ENCODE measurements around the gene ARPC4.
"Not testable (repeated sequence)": the region's sequence is repeated elsewhere in the genome, so short reads cannot be mapped to it uniquely, and the experiment has no call there.

The ARPC4 gene

DNA sequence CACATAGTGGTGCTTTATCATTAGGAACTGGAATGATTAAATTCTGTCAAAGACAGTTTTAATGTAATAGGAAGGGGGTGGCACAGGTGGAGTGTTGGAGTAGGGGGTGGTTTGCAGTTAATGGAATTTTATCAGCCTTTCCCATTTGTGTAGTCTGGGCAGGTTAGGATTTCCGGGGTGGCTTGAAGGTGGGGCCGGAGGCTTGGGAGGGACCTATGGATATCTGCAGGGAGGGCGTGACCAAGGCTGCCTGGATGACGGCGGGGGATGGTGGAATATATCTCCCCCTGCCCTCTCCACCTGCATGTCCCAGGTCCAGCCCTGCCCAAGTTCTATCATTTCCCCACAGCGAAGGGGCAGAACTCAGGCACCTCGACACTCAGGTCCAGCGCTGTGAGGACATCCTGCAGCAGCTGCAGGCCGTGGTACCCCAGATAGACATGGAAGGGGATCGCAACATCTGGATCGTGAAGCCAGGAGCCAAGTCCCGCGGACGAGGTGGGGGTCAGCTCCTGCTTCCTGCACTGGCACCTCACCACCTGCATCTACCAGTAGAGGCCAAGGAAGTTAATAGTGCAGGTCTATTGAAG, 32.7 kb downstream of the ARPC4 start:
- DNase-seq: no peak

DNA sequence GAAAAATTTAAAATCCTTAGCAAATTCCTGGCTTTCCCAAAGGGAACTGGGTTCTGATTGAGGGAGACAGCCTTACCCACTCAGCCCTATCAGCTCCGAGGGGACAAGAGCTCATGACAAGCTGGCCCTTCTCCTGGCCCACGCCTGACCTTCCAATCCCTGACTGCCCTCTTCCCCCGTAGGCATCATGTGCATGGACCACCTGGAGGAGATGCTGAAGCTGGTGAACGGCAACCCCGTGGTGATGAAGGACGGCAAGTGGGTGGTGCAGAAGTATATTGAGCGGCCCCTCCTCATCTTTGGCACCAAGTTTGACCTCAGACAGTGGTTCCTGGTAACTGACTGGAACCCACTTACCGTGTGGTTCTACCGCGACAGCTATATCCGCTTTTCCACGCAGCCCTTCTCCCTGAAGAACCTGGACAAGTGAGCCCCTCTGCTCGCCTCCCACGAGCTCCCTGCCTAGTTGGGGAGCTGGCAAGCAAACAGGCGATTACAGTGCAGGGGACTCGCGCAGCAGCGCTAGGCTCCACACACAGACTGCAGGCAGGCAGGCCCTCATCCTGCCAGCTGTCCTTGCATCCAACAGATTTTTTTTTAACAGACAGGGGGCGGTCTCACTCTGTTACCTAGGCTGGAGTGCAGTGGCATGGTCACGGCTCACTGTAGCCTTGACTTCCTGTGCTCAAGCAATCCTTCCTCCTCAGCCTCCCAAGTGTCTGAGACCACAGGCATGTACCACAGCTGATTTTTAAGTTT, 34.1 kb downstream of the ARPC4 start:
- peak; percentile 17 to 31 (median 28) for DNase-seq

DNA sequence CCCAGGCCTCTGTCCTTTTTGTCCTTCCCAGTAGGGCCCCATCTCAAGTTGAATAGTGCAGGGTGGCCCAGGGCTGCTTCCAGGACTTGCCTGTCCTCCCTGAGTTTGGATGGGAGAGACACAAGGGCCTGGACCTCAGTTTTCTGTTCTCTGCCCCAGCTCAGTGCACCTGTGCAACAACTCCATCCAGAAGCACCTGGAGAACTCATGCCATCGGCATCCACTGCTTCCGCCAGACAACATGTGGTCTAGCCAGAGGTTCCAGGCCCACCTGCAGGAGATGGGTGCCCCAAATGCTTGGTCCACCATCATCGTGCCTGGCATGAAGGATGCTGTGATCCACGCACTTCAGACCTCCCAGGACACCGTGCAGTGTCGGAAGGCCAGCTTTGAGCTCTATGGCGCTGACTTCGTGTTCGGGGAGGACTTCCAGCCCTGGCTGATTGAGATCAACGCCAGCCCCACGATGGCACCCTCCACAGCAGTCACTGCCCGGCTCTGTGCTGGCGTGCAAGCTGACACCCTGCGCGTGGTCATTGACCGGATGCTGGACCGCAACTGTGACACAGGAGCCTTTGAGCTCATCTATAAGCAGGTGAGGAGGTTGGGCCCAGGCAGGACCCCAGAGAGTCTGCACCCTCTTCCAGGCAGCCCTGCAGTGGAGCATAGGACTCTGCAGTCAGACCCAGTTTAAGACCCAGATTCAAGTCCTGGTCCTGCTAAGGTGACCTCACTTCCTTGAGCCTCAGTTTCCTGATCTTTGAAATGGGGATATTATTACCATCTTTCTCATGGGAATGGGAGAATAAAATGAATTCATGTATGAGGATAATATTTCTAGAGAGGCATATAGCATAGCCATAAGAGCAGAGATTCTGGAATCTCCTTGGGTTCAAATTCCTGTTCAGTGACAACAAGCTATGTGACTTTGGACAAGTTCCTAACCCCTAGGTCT, 36.2 kb downstream of the ARPC4 start:
- no peak for DNase-seq

DNA sequence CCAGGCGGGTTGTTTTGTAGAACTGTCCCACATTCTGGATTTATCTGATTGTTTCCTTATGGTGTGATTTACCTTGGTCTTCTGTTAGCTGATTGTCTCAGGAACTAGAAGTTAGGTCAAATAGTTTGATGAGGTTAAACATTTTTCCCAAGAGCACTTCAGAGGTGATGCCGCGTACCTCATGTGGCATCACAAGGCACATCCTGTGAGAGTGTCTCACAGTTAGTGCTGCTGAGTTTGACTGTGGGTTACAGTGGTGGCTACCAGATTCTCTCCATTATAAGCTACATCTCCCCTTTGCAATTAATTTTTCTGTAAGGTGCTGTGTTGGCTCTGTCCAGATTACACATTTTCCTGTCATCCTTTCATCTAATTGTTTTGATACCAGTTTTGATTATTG, 38.4 kb downstream of the ARPC4 start:
- DNase-seq: no peak

DNA sequence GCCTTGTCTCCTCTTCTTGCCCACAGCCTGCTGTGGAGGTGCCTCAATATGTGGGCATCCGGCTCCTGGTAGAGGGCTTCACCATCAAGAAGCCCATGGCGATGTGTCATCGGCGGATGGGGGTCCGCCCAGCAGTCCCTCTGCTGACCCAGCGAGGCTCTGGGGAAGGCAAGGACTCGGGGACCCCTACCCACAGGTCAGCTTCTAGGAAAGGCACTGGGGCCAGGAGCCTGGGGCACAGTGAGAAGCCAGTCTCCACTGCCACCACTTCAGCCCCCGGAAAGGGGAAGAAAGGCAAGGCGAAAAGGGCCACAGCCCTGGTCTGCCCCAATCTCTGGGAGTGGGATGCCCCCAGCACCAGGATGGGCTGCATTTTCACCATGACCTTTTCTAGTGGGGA, 40.2 kb downstream of the ARPC4 start:
- no peak for DNase-seq

DNA sequence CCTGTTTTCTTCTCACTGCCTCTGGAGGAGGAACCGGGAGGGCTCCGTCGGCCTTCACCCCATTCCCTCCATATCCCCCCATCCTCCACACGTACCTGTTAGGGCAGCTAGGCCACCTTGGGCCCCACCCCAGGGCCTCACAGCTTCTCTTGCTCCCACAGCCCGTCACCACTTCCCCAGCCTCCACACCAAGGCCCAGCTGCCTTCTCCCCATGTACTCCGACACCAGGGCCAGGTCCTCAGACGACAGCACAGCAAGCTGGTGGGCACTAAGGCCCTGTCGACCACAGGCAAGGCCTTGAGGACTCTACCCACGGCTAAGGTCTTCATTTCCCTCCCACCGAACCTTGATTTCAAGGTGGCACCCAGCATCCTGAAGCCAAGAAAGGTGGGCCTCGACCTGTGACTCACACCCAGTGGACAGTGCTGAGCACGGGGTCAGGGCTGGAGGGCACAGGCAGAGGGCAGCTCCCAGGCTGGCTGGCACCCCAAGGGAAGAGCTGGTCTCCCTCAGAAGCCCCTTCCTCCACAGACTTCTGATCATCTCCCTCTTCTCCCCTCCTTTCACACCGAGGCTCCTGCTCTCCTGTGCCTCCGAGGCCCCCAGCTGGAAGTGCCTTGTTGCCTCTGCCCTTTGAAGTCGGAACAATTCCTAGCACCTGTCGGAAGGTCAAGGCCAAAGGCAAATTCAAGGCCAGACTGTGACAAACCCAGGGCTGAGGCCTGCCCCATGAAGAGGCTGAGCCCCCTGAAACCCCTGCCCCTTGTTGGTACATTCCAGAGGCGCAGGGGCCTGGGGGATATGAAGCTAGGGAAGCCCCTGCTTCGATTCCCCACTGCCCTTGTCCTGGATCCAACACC, 41.9 kb downstream of the ARPC4 start:
- no peak for DNase-seq

DNA sequence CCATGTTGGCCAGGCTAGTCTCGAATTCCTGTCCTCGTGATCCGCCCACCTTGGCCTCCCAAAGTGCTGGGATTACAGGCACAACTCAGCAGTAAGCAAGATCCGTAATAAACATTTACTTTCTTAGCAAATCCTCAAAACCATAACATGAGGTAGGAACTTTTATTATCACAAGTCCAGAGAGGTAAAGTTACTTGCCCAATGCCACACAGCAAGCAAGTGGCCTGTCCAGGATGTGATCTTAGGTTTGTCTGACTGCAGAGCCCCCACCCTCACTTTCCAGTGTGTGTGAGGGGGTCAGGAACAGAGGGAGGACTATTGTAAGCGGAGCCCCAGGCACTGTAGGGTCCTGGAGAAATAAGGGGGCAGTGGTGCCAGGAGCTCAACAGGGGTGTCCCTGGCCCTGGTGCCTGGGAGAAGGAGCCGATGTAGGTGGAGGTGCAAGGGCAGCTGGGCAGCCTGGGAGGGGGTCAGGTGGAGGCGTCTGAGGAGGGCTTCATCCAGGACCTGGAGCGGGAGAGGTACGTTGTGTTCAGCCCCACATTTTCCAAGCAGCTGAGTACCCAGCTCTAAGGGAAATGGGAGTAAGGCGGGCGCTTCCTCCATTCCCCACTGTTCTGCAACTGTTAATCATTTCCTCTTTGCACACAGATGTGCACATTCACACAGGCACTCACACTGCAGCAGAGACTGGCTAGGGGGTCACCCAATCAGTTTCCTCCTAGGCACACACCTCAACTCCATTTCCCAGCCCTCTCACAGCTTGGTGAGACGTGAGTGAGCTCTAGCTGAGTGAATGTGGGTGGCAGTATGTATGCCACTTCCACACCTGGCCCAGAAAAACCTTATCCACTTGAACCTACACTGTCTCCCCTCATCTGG, 45.1 kb downstream of the ARPC4 start:
- DNase-seq: peak in 2 of 3 donors; percentile 21 to 23

DNA sequence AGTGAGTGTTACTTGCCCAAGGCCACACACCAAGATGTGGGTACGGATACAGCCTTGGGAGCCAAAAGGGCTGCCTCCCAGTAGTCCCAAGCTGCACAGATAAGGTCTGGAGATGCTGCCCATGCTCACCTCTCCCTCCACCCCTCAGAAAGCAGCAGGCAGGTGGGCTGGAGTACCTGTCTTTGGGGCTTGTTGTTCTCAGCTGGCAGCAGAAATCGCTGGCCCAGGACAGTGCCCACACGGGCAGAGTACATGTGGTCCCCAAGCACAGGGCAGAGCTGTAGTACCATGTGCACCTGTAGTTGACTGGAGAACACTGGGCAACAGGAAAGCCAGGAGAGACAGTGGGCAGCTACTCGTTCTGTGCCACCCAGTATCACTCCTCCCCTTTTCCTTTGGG, 46.0 kb downstream of the ARPC4 start:
- no peak for DNase-seq

DNA sequence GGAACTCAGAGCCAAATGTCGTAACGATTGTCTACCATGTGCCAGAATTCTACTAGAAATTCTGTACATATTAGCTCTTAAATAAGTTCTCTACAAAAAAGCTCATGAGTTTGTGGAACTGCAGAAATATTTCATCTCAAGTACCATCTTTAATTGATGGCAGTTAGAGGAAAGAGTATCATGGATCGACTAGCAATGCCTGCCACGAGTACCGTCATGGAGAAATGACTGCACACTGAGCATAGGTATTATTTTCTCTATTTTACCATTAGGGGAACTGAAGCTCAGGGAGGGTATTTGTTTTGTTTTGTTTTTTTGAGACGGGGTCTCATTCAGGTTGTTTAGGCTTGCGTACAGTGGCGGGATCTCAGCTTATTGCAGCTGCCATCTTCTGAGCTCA, 48.1 kb downstream of the ARPC4 start:
- no peak for DNase-seq

DNA sequence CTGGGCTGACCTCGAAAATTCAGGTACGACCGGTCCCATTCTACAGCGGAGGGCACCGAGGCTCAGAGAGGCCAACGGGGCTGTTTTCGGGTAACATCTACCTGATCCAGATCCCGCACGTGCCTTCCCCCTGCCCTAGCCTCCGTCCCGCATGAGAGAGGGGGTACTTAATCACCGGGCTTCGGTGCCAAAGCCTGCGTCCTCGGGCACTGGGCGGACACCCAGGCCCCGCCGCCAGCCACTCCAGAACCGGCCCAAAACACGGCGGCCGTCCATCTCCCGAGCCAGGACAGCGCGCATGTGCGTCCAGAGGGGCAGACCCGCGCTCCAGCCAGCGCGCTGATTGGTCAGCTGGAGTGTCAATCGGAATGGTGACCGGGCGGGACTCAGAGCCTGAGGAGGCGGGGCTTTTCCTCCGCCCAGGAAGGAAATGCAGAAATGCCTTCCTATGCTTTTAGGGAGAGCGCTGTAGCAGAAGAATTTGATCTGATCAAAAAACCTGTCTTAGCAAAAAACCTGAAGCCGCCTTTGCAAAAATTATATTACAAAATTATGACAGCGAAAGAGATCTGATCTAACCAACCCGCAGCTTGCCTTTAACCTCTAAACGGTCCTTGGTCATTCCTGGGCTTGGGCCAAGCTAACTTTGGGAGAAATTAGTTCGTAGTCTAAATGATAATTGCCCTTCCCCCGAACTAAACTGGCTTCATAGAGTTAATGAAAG, 51.0 kb downstream of the ARPC4 start, which contains the start of gene RPUSD3:
Gene RPUSD3 (minus strand): TSS at position 294 of the 724 bp plus-strand sequence. CDS start 18 bp downstream, at position 276.
- DNase-seq: peak; percentile 98

DNA sequence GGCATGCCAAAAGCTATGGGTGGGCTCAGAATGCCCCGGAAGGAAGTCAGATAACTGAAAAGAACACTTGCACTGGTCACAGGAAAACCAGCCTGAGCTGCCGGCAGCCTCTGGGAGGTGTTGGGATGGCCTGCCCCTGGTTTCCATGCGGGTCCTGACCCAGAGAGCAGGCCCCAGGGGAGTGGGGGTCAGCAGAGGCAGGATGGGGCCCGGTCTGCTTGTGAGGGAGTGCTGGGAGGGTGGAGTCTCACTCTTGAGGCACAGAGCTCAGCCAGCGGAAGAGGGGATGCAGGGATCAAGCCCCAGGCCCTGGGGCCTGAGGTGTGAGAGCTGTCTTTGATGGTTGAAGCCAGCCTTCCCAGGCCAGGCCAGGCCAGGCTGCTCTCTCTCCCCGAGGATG, 53.3 kb downstream of the ARPC4 start:
- DNase-seq: no peak

DNA sequence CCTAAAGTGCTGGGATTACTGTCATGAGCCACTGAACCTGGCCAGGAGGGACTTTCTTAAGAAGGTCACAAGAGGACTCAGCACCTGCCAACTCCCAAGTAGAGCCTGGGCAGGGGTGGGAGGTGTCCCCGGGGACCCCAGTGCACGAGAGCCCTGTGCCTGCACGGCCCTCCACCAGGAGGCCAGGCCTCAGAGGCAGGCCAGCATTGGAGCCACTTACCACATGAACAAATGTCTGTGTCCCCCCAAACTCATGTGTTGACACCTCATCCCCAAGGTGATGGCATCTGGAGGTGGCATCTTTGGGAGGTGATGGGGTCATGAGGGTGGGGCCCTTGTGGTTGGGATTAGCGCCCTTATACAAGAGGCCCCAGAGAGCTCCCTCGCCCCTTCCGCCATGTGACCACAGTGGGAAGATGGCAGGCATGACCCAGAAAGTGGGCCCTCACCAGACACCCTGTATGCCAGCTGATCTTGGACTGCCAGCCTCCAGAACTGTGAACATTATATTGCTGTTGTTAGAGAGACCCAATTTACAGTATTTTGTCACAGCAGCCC, 54.1 kb downstream of the ARPC4 start:
- DNase-seq: no peak

DNA sequence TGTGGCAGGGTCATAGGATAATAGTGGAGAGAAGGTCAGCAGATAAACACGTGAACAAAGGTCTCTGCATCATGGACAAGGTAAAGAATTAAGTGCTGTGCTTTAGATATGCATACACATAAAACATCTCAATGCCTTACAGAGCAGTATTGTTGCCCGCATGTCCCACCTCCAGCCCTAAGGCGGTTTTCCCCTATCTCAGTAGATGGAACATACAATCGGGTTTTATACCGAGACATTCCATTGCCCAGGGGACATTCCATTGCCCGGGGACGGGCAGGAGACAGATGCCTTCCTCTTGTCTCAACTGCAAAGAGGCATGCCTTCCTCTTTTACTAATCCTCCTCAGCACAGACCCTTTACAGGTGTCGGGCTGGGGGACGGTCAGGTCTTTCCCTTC, 55.0 kb downstream of the ARPC4 start:
- DNase-seq: not testable (repeated sequence)

DNA sequence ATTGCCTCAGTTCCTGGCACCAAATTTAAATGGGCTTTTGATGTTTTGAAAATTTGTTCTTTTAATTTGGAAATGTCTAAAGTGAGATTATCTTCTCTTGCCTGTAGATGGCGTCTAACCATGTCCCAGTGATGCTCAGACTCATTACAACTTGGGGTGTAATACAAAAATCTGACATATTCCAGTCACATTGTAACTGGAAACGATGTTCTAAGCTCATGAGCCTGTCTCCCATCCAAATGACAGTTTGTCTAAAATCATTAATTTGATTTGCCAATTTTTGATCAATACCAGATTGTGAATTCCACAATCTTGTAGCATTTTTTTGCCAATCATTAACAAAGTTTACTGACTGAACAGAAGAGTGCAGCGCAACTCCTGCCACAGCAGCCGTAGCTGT, 56.0 kb downstream of the ARPC4 start:
- DNase-seq: peak; percentile 35 to 58 (median 48)

DNA sequence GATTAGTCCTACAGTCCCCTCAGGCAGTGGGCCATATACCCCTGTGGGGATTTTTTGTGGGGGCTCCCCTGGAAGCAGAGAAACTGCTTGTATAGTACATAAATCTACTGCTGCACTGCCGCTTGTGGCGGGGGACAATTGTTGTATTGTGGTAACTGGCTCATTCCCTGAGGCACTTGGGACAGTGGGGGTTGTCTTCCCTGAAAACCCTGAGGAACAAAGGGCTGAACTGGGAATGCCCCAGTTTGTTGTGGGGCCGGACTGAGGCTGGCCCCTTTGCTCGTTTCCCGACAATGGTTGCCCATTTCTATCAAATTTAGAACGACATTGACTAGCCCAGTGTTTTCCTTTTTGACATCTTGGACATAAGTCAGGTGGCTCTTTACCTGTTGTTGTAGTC, 58.5 kb downstream of the ARPC4 start:
- not testable (repeated sequence) for DNase-seq

DNA sequence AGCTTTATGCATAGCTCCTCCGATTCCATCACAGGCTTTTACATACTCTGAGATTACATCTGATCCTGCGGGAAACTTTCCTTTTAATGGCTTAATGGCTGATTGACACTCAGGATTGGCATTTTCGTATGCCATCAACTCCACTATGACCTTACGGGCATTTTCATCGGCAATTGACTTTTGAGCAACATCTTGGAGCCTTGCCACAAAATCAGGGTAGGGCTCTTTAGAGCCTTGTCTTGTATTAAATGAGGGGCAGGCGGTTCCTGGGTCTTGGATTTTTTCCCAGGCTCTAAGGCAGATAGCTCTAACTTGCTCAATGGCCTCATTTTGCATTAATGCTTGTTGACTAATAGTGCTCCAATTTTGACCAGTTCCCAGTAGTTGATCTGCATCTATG, 59.0 kb downstream of the ARPC4 start:
- DNase-seq: not testable (repeated sequence)

DNA sequence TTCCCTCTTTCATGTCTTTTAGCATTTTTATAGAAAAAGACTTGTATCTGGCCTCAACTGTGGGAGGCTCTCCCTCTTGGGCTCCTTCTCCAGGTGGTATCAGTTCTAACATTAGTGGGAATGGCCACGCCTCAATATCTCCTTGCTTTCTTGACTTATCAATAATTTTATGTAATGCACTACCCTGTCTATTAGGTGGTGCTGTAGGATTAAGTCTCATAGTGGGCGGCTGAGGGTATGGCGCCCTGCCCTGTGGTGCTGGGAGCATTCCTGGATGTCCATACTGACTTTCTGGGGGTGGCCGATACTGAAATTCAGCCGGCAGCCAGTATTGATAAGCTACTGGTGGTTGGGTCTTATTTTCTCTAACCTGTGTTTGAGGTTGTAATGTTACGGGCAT, 59.6 kb downstream of the ARPC4 start:
- no peak for DNase-seq

DNA sequence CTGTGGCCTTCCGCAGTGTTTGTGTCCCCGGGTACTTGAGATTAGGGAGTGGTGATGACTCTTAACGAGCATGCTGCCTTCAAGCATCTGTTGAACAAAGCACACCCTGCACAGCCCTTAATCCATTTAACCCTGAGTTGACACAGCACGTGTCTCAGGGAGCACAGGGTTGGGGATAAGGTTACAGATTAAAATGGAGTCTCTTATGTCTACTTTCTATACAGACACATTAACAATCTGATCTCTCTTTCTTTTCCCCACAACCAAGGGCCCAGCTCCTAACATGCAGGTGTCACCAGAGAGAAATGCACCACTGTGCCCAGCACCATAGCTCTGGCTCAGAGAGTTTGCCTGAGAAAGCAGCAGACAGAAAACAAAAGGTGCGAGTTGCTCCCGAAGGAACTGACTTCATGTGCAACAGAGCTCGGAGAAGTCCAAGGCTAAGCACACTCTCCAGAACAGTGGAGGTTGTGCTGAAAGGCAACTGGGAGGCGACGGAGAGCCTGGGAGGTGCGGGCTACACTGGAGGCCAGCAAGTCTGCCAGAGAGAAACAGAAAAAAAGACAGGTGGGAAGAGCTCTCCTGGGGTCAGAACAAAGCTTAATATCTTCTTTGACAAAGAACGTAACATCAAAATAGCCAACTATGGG, 61.5 kb downstream of the ARPC4 start:
- DNase-seq: not testable (repeated sequence)

DNA sequence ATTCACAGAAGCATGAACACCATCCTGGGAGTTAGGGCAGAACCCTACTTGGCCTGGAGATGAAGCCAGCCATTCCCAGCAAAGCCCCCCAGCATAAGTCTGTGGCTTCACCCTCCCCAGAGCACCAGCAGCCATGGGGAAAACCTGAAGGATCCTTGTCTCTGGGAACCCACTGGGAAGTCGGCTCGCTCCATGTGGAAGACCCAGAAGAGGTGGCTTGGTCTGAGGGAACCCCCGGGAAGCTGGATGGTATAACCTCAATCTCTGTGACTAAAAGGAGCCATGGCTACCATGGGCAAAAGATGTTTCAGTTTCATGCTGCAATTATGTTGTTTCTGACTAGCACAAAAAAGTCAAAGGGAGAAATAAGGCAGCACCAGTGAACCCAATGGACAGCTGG, 62.7 kb downstream of the ARPC4 start:
- no peak for DNase-seq

All from suppressor macrophage treated with lipopolysaccharide for 1 hour (primary cell).